PC-9 (cell line): ENCODE measurements around the gene ACTN3.

Source experiments
- CTCF ChIP-seq: fragments of 200-600 bp; sonication (generic); conservative IDR thresholded peaks from 2 replicates; pipeline ENCODE4 v1.6.1; 2017; ENCODE audit warnings: mixed run types, antibody characterized with exemption, mild to moderate bottlenecking, moderate library complexity
- EZH2 ChIP-seq: fragments of 200-600 bp; sonication (generic); IDR thresholded peaks from 2 replicates; pipeline ENCODE4 v1.8.0; 2017; ENCODE audit warnings: antibody characterized with exemption, low read depth

- TF ChIP-seq CTCF (no peak), EZH2 (no peak)
Measured at GRCh38 chr11:66509131-66509561, 37.6 kb upstream of the ACTN3 start.
